Peyer's patch (tissue), 4 donors: ENCODE results near the gene ERVK3-1. TPM values are rescaled to one million over a fixed set of nuclear protein-coding genes. Genes with fewer than 3 reads are reported as not detected.
"Not testable (repeated sequence)": the region's sequence is repeated elsewhere in the genome, so short reads cannot be mapped to it uniquely, and the experiment has no call there.

Experiments used
- DNase-seq, 3 donors: peaks; one replicate each; pipeline ENCODE4 v3.0.0-alpha.2; 2017 to 2019
- H3K27ac ChIP-seq, 4 donors: fragments of 200-600 bp; sonication (generic); one replicate each; pipeline ENCODE4 v1.5.1; 2016 to 2019
- H3K27me3 ChIP-seq, 2 donors: fragments of 200-600 bp; sonication (generic); one replicate each; pipeline ENCODE4 v1.5.1; 2019
- H3K36me3 ChIP-seq, 3 donors: fragments of 200-600 bp; sonication (generic); one replicate each; pipeline ENCODE4 v1.5.1; 2016 to 2019
- H3K4me1 ChIP-seq, 4 donors: fragments of 200-600 bp; sonication (generic); one replicate each; pipeline ENCODE4 v1.5.1; 2016 to 2019
- H3K4me3 ChIP-seq, 4 donors: fragments of 200-600 bp; sonication (generic); 1 replicate in 3 of 4; 2 replicates in 1 of 4; pipeline ENCODE4 v1.5.1; 2016 to 2019; ENCODE audit warnings: mild to moderate bottlenecking in 1 of 4
- H3K9me3 ChIP-seq, 4 donors: fragments of 200-600 bp; sonication (generic); one replicate each; pipeline ENCODE4 v1.5.1; 2016 to 2019; ENCODE audit warnings: mild to moderate bottlenecking in 1 of 4
- POLR2A ChIP-seq, 2 donors: fragments of 450-650 bp; IDR thresholded peaks; one replicate each; pipeline ENCODE4 v1.5.1; 2017; ENCODE audit warnings: antibody characterized with exemption in 2 of 2, mild to moderate bottlenecking in 2 of 2, moderate library complexity in 2 of 2
- total RNA-seq, 4 donors: library from RNA; depleted of rRNA; stranded (reverse); fragments of >200 nt; gene quantifications; one replicate each; pipeline ENCODE4 v1.1.0, GENCODE V29; 2016
- TF ChIP-seq, protein P1 (sequence below), 6 experiments: fragments of 450-650 bp in 4 of 6; fragments of 200-600 bp in 2 of 6; sonication (generic) in 1 of 6; IDR thresholded peaks; one replicate each; pipeline ENCODE4 v1.5.1; 2017 to 2019; ENCODE audit warnings: antibody characterized with exemption in 6 of 6, mild to moderate bottlenecking in 3 of 6, moderate library complexity in 1 of 6

Gene ERVK3-1, protein sequence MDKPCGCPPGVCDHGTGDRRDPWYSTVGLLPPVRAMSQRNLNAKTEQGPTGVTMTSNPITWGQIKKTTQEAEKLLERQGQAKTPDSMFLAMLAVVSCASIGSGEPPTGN
- total RNA-seq: 10 to 100 TPM; 41.3 to 54.2 (median 47.2) TPM

DNA sequence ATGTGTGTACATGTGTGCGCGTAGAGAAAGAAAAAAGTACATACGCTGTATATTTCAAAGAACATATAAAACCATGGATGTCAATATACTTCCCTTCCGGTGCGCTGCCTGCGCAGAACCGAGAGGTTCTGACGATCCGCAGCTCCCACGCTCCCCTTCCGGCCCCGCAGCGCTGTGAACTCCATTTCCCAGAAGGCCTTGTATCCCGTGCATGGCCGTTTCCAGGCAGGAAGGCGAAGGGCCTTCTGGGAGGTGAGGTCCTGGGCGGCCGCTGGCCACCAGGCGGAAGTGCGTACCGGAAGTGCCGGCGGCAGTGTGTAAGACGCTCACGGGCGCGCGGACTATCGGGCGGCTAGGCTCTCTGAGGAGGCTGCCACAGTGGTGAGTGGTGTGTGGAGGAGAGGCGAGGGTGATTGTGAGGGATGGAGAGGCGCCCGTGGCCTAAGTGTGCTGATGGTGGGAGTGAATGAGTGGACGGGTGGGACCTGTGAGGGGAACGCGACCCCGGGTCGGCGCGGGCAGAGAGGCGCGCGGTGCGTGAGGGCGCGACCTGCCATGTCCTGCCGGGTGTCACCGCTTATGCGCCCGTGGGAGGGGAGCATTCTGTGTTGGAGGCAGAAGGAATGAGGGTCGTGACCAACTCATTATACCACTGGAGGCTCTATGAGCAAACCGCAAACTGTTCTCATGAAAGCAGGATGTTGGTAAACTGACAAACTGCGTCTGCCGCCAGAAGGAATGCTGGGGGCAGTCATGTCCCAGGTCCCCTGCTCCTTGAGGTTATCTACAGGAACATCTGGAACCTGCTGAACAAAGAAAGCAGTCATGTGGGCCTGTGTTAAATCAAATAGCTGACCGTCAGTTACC lies at the start of gene ERVK3-1:
ERVK3-1 (plus strand) TSS at position 313 of the 867 bp plus-strand sequence. CDS start 6,792 bp downstream, outside the sequence.
- no peaks in the 10 kb centered on the region for H3K9me3 ChIP-seq
- peaks cover 0 to 42% (median 0%) of the 10 kb centered on the region in 3 donors for H3K36me3 ChIP-seq
- TF ChIP-seq, protein P1, sequence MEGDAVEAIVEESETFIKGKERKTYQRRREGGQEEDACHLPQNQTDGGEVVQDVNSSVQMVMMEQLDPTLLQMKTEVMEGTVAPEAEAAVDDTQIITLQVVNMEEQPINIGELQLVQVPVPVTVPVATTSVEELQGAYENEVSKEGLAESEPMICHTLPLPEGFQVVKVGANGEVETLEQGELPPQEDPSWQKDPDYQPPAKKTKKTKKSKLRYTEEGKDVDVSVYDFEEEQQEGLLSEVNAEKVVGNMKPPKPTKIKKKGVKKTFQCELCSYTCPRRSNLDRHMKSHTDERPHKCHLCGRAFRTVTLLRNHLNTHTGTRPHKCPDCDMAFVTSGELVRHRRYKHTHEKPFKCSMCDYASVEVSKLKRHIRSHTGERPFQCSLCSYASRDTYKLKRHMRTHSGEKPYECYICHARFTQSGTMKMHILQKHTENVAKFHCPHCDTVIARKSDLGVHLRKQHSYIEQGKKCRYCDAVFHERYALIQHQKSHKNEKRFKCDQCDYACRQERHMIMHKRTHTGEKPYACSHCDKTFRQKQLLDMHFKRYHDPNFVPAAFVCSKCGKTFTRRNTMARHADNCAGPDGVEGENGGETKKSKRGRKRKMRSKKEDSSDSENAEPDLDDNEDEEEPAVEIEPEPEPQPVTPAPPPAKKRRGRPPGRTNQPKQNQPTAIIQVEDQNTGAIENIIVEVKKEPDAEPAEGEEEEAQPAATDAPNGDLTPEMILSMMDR (IDR thresholded peaks at IDR 0.05): peak; percentile 4 to 62 (median 46)
- TF ChIP-seq POLR2A (IDR thresholded peaks at IDR 0.05): peak; percentile 82 to 85
- peak within 1 kb of the TSS; percentile 69 to 90 (median 78) for H3K4me3 ChIP-seq
- peak; percentile 96 to 98 (median 97) for DNase-seq
- H3K27ac ChIP-seq: peak within 1 kb of the TSS; percentile 87 to 96 (median 88)
- H3K27me3 ChIP-seq: no peaks in the 10 kb centered on the region
- peaks cover 0 to 12% (median 2%) of the 10 kb centered on the region in 4 donors for H3K4me1 ChIP-seq

DNA sequence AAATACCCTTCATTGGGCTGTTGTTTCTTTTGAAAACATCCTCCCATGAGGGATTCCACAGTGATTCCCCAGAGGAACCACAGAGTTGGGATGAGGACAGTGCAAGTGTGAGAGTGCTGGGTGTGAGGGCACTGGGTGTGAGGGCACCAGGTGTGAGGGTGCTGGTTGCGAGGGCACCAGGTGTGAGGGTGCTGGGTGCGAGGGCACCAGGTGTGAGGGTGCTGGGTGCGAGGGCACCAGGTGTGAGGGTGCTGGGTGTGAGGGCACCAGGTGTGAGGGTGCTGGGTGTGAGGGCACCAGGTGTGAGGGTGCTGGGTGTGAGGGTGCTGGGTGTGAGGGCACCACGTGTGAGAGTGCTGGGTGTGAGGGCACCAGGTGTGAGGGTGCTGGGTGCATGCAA lies 46.9 kb upstream of the ERVK3-1 start:
- not testable (repeated sequence) for H3K4me3 ChIP-seq, H3K27ac ChIP-seq, DNase-seq, H3K27me3 ChIP-seq, H3K4me1 ChIP-seq
- Histone ChIP-seq H3K36me3 (peaks cover 0 to 97% (median 4%) of the 10 kb centered on the region in 3 donors), H3K9me3 (peaks cover 4 to 100% (median 54%) of the 10 kb centered on the region in 4 donors)

DNA sequence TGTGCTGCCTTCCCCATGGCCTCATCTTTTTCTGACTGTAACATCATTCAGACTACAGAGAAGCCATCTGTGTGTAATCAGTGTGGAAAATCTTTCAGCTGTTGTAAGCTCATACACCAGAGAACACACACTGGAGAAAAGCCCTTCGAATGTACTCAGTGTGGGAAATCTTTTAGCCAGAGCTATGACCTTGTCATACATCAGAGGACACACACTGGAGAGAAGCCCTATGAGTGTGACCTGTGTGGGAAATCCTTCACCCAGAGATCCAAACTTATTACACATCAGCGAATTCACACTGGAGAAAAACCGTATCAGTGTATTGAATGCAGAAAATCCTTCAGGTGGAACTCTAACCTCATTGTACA lies 43.6 kb upstream of the ERVK3-1 start:
- Histone ChIP-seq H3K27me3 (no peaks in the 10 kb centered on the region), H3K27ac (no peak overlapping the region), H3K9me3 (peaks cover 4 to 100% (median 61%) of the 10 kb centered on the region in 4 donors), H3K36me3 (peaks cover 0 to 88% (median 0%) of the 10 kb centered on the region in 3 donors), H3K4me3 (no peak overlapping the region), H3K4me1 (no peaks in the 10 kb centered on the region)
- TF ChIP-seq, protein P1 (IDR thresholded peaks at IDR 0.05): no peak
- no peak for TF ChIP-seq POLR2A (IDR thresholded peaks at IDR 0.05)
- DNase-seq: no peak

DNA sequence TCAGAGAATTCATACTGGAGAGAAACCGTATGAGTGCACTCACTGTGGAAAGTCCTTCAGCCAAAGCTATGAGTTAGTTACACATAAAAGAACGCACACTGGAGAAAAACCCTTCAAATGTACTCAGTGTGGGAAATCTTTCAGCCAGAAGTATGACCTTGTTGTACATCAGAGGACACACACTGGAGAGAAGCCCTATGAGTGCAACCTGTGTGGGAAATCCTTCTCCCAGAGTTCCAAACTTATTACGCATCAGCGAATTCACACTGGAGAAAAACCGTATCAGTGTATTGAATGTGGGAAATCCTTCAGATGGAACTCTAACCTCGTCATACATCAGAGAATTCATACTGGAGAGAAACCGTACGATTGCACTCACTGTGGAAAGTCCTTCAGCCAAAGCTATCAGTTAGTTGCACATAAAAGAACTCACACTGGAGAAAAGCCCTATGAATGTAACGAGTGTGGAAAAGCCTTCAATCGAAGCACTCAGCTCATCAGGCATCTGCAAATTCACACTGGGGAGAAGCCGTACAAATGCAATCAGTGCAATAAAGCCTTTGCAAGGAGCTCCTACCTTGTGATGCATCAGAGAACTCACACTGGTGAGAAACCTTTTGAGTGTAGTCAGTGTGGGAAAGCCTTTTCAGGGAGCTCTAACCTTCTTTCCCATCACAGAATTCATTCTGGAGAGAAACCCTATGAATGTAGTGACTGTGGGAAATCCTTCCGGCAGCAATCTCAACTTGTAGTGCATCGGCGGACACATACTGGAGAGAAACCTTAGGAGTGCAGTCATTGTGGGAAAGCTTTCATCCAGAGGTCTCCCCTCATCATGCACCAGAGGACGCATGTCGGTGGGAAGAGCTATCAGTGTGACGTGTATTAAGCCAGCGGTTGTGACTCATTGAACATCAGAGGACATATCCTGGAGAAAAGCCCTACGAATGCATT lies 42.9 kb upstream of the ERVK3-1 start:
- H3K27ac ChIP-seq: no peak overlapping the region
- no peaks in the 10 kb centered on the region for H3K27me3 ChIP-seq
- no peak overlapping the region for H3K4me3 ChIP-seq
- DNase-seq: no peak
- no peaks in the 10 kb centered on the region for H3K4me1 ChIP-seq
- peaks cover 0 to 84% (median 0%) of the 10 kb centered on the region in 3 donors for H3K36me3 ChIP-seq
- TF ChIP-seq, protein P1 (IDR thresholded peaks at IDR 0.05): no peak
- no peak for TF ChIP-seq POLR2A (IDR thresholded peaks at IDR 0.05)
- peaks cover 4 to 100% (median 61%) of the 10 kb centered on the region in 4 donors for H3K9me3 ChIP-seq

DNA sequence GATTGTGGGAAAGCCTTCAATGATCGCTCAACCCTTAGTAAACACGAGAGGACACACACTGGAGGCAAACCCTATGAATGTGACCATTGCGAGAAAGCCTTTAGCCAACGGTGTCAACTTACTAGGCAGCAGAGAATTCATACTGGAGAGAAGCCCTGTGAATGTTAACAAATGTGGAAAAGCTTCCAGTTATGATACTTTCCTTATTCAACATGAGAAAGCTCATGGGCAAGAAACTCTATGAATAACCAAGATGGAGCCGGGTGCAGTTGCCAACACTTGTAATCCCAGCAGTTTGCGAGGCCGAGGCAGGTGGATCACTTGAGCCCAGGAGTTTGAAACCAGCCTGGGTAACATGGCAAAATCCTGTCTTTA lies 42.3 kb upstream of the ERVK3-1 start:
- Histone ChIP-seq H3K36me3 (peaks cover 0 to 78% (median 0%) of the 10 kb centered on the region in 3 donors), H3K4me3 (no peak overlapping the region), H3K9me3 (peaks cover 4 to 100% (median 59%) of the 10 kb centered on the region in 4 donors), H3K27ac (no peak overlapping the region), H3K4me1 (no peaks in the 10 kb centered on the region), H3K27me3 (no peaks in the 10 kb centered on the region)
- TF ChIP-seq, protein P1 (IDR thresholded peaks at IDR 0.05): no peak
- no peak for TF ChIP-seq POLR2A (IDR thresholded peaks at IDR 0.05)
- DNase-seq: no peak
